Bronchial epithelial cell (primary cell): ENCODE measurements around the gene SLC66A2. TPM values are rescaled to one million over a fixed set of nuclear protein-coding genes. Genes with fewer than 3 reads are reported as not detected.

Source experiments
- total RNA-seq: library from RNA; depleted of rRNA; stranded (reverse); fragments of >200 nt; gene quantifications from 2 replicates; pipeline ENCODE4 v1.2.1, GENCODE V29; 2014

The SLC66A2 gene
- total RNA-seq, 1 donor from 2014 or later, result 60.6 TPM

Other genes starting within 250 kb of the SLC66A2 start
- gene KCNG2, start 153.7 kb downstream of the SLC66A2 start, total RNA-seq, result not detected in 2 replicates
- 28.2 and 28.4 TPM in 2 replicates for gene HSBP1L1, start 13.0 kb upstream of the SLC66A2 start, total RNA-seq
- 44.0 and 53.5 TPM in 2 replicates for gene TXNL4A, start 36.9 kb upstream of the SLC66A2 start, total RNA-seq
- gene RBFA, start 82.8 kb upstream of the SLC66A2 start, total RNA-seq, result 30.0 and 43.2 TPM in 2 replicates
- 19.3 and 21.6 TPM in 2 replicates for gene ADNP2, start 157.6 kb upstream of the SLC66A2 start, total RNA-seq